HG03457 (cell line): Measurements from ENCODE around the gene FRRS1L.
A peak's percentile ranks its signal among the peaks of the same experiment; 100 is the strongest.

ENCODE experiments used
- ATAC-seq: cut with Tn5 transposase; IDR thresholded peaks from one replicate; pipeline ENCODE4 v1.9.1; 2021; ENCODE audit warnings: moderate number of reproducible peaks; ENCODE audit not compliant: unreplicated experiment

Gene FRRS1L

GRCh38 chr9:109108318-109108717 is 58.7 kb downstream of the FRRS1L start:
- no peak for ATAC-seq

GRCh38 chr9:109107402-109108240 is 59.4 kb downstream of the FRRS1L start:
- ATAC-seq = no peak

GRCh38 chr9:109101810-109102209 is 65.2 kb downstream of the FRRS1L start:
- peak; percentile 67 for ATAC-seq

GRCh38 chr9:109101202-109101595 is 65.8 kb downstream of the FRRS1L start:
- no peak for ATAC-seq

GRCh38 chr9:109100543-109101201 is 66.4 kb downstream of the FRRS1L start:
- no peak for ATAC-seq

GRCh38 chr9:109098960-109099308 is 68.1 kb downstream of the FRRS1L start:
- no peak for ATAC-seq

GRCh38 chr9:109098171-109098959 is 68.7 kb downstream of the FRRS1L start:
- no peak for ATAC-seq

GRCh38 chr9:109097146-109097545 is 69.9 kb downstream of the FRRS1L start:
- no peak for ATAC-seq

GRCh38 chr9:109095321-109095720 is 71.7 kb downstream of the FRRS1L start:
- ATAC-seq = no peak

- no peak for ATAC-seq
Measured at GRCh38 chr9:109094268-109094667, 72.8 kb downstream of the FRRS1L start.

GRCh38 chr9:109092587-109092986 is 74.5 kb downstream of the FRRS1L start:
- no peak for ATAC-seq

- no peak for ATAC-seq
Measured at GRCh38 chr9:109092051-109092580, 74.9 kb downstream of the FRRS1L start.

- no peak for ATAC-seq
Measured at GRCh38 chr9:109088221-109088620, 78.8 kb downstream of the FRRS1L start.

GRCh38 chr9:109087795-109088194 is 79.3 kb downstream of the FRRS1L start:
- ATAC-seq = no peak

GRCh38 chr9:109086221-109086620 is 80.8 kb downstream of the FRRS1L start:
- ATAC-seq = peak; percentile 65

- no peak for ATAC-seq
Measured at GRCh38 chr9:109085510-109085909, 81.5 kb downstream of the FRRS1L start.

GRCh38 chr9:109083813-109084405 is 83.1 kb downstream of the FRRS1L start:
- ATAC-seq = no peak

GRCh38 chr9:109083141-109083540 is 83.9 kb downstream of the FRRS1L start:
- ATAC-seq = no peak

- ATAC-seq = no peak
Measured at GRCh38 chr9:109082091-109082620, 84.9 kb downstream of the FRRS1L start.
